SU-DHL-6 (cell line): ENCODE results near the gene RINL.

Experiments used
- EZH2phosphoT487 ChIP-seq: fragments of 200-600 bp; sonication (generic), shearing (Covaris generic); conservative IDR thresholded peaks from 2 replicates; pipeline ENCODE4 v1.6.1; 2018; ENCODE audit warnings: mild to moderate bottlenecking, antibody characterized with exemption, low read length, moderate library complexity, mixed read lengths
- TF ChIP-seq, protein P1 (sequence below): fragments of 200-600 bp; sonication (generic); IDR thresholded peaks from one replicate; pipeline ENCODE4 v1.5.1; 2017; ENCODE audit warnings: antibody characterized with exemption, mild to moderate bottlenecking, low read length, moderate library complexity; ENCODE audit not compliant: insufficient read depth, poor library complexity, severe bottlenecking

DNA sequence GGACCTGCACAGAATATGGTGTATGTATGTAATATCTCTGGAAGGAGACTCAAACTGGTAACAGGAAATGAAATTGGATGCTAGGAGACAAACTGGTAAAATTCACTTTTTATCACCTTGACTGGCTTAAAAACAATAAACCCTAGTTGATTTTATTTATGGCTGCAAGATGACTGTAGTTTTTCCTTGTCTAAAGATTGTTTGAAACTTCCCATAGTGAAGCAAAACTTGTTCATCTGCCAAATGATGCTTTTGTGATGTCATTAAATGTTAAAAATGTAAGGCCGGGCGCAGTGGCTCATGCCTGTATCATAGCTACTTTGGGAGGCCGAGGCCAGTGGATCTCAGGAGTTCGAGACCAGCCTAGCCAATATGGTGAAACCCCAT is 44.0 kb downstream of the RINL start:
- TF ChIP-seq, protein P1, sequence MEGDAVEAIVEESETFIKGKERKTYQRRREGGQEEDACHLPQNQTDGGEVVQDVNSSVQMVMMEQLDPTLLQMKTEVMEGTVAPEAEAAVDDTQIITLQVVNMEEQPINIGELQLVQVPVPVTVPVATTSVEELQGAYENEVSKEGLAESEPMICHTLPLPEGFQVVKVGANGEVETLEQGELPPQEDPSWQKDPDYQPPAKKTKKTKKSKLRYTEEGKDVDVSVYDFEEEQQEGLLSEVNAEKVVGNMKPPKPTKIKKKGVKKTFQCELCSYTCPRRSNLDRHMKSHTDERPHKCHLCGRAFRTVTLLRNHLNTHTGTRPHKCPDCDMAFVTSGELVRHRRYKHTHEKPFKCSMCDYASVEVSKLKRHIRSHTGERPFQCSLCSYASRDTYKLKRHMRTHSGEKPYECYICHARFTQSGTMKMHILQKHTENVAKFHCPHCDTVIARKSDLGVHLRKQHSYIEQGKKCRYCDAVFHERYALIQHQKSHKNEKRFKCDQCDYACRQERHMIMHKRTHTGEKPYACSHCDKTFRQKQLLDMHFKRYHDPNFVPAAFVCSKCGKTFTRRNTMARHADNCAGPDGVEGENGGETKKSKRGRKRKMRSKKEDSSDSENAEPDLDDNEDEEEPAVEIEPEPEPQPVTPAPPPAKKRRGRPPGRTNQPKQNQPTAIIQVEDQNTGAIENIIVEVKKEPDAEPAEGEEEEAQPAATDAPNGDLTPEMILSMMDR = no peak
- no peak for TF ChIP-seq EZH2phosphoT487
